ENCODE data around the gene DOLPP1.

DNA sequence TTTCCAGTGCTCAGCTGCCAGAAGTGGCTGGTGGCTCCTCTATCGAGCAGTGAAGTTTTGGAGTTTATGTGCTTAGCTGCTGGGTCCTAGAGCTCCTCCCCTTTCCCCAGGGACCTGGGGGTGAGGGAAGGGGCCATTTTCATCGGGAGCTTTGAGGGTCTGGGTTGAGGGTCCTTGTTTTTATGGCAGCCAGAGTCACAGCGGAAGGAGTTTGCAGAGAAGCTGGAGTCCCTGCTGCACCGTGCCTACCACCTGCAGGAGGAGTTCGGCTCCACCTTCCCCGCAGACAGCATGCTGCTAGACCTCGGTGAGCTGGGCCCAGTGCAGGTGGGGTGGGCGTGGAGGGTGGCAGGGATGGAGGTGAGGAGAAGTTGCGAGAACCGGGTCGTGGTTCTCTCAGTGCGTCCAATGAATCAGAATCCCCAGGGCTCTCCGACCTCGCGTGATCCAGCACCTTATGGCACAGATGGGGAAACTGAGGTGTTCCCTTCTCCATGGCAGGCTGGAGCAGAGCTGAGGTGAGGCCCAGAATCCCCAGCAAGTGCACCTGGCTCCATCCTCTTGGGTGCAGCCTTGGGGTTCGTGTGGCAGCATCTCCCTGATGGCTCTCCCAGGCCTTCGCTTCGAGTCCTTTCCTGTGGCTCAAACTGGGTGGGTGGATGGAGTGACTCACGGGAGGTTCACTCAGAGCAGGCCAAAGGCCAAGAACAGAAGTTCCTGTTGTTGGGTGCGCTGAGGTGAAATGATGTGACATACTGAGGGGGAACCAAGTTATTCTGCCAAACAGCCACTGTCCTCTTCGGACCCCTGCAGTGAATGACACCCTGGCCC is 21.7 kb upstream of the DOLPP1 start:
- TF ChIP-seq EZH2 (IDR thresholded peaks at IDR 0.05; ENCODE audit: low read length, unreplicated experiment), result no peak
- TF ChIP-seq, protein P1, sequence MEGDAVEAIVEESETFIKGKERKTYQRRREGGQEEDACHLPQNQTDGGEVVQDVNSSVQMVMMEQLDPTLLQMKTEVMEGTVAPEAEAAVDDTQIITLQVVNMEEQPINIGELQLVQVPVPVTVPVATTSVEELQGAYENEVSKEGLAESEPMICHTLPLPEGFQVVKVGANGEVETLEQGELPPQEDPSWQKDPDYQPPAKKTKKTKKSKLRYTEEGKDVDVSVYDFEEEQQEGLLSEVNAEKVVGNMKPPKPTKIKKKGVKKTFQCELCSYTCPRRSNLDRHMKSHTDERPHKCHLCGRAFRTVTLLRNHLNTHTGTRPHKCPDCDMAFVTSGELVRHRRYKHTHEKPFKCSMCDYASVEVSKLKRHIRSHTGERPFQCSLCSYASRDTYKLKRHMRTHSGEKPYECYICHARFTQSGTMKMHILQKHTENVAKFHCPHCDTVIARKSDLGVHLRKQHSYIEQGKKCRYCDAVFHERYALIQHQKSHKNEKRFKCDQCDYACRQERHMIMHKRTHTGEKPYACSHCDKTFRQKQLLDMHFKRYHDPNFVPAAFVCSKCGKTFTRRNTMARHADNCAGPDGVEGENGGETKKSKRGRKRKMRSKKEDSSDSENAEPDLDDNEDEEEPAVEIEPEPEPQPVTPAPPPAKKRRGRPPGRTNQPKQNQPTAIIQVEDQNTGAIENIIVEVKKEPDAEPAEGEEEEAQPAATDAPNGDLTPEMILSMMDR (conservative IDR thresholded peaks at IDR 0.05; ENCODE audit: low read depth, low read length), result no peak

All from PC-3 (cell line).